Mucosa of gallbladder (tissue), 1 donor: ENCODE results near the gene OTUB1. TPM values are rescaled to one million over a fixed set of nuclear protein-coding genes. Genes with fewer than 3 reads are reported as not detected.
"Not testable (repeated sequence)": the region's sequence is repeated elsewhere in the genome, so short reads cannot be mapped to it uniquely, and the experiment has no call there.

Experiments
- DNase-seq: peaks from one replicate; pipeline ENCODE4 v3.0.0-alpha.2; 2020; ENCODE audit warnings: low spot score
- total RNA-seq: library from RNA; stranded (reverse); gene quantifications from one replicate; pipeline ENCODE4 v1.2.1, GENCODE V29; 2021
- donor health status: DM: no; HTN: no; CAD: no.

OTUB1 gene
- total RNA-seq: 72.4 TPM

- DNase-seq: peak; percentile 90
Observed at GRCh38 chr11:63986156-63986931, at the start of gene OTUB1. Gene OTUB1 (plus strand): TSS chr11:63986438. CDS start chr11:63986457, 19 bp downstream.

GRCh38 chr11:63937713-63938478 is 48.3 kb upstream of the OTUB1 start:
- DNase-seq: no peak

GRCh38 chr11:63938479-63939396 is 47.5 kb upstream of the OTUB1 start, which contains the start of gene NAA40:
Gene NAA40 (plus strand): TSS chr11:63939002. CDS start chr11:63939097, 95 bp downstream.
- DNase-seq: peak; percentile 94

- DNase-seq: no peak
Observed at GRCh38 chr11:63939397-63939891, 46.8 kb upstream of the OTUB1 start.

- no peak for DNase-seq
Observed at GRCh38 chr11:63940786-63941185, 45.5 kb upstream of the OTUB1 start.

GRCh38 chr11:63941901-63942300 is 44.3 kb upstream of the OTUB1 start:
- DNase-seq: no peak

- DNase-seq: no peak
Observed at GRCh38 chr11:63942803-63943202, 43.4 kb upstream of the OTUB1 start.

- no peak for DNase-seq
Observed at GRCh38 chr11:63944987-63945386, 41.3 kb upstream of the OTUB1 start.

- peak; percentile 69 for DNase-seq
Observed at GRCh38 chr11:63945477-63946163, 40.6 kb upstream of the OTUB1 start.

- DNase-seq: no peak
Observed at GRCh38 chr11:63951779-63952536, 34.3 kb upstream of the OTUB1 start.

- no peak for DNase-seq
Observed at GRCh38 chr11:63952570-63952969, 33.7 kb upstream of the OTUB1 start.

- DNase-seq: no peak
Observed at GRCh38 chr11:63958008-63958407, 28.2 kb upstream of the OTUB1 start.

- no peak for DNase-seq
Observed at GRCh38 chr11:63961608-63962412, 24.4 kb upstream of the OTUB1 start.

- DNase-seq: not testable (repeated sequence)
Observed at GRCh38 chr11:63963895-63964294, 22.3 kb upstream of the OTUB1 start.

- no peak for DNase-seq
Observed at GRCh38 chr11:63966444-63966843, 19.8 kb upstream of the OTUB1 start.

- no peak for DNase-seq
Observed at GRCh38 chr11:63969461-63969860, 16.8 kb upstream of the OTUB1 start.

- no peak for DNase-seq
Observed at GRCh38 chr11:63970902-63971301, 15.3 kb upstream of the OTUB1 start.

GRCh38 chr11:63973912-63974258 is 12.4 kb upstream of the OTUB1 start:
- not testable (repeated sequence) for DNase-seq
